ENCODE results near the gene PITX1. TPM values are rescaled to one million over a fixed set of nuclear protein-coding genes. Genes with fewer than 3 reads are reported as not detected.

PITX1 gene
- total and polyA plus RNA-seq, 2 donors (not counting 1 experiment from before 2014, with no cell fraction given) = 0.13 TPM; not detected in 1

- TF ChIP-seq CTCF (IDR thresholded peaks at IDR 0.05) (no peak), EZH2 (IDR thresholded peaks at IDR 0.05; ENCODE audit: borderline replicate concordance, insufficient read depth, low read depth, low read length, poor library complexity, severe bottlenecking) (no peak)
- H3K9me3 ChIP-seq (ENCODE audit: control extremely low read depth in 1 of 3, control insufficient read depth in 2 of 3, insufficient read depth in 1 of 3, low read length in 2 of 3) = no peaks in the 10 kb centered on the region
- no peak overlapping the region for H3K27ac Mint-ChIP-seq
- H3K79me2 ChIP-seq (ENCODE audit: control insufficient read depth, insufficient read depth, low read length) = no peaks in the 10 kb centered on the region
- H3K36me3 ChIP-seq (replicated peaks in 1 of 2; ENCODE audit: control extremely low read depth in 1 of 2, control insufficient read depth in 1 of 2, extremely low read depth in 1 of 2, insufficient read depth in 2 of 2, low read length in 1 of 2) = no peaks in the 10 kb centered on the region
- intact Hi-C loops (cut with micrococcal nuclease) = no loop called here
- DNase-seq = no peak
- ChIA-PET POLR2A (no interaction called here), CTCF (no interaction called here)
- H3K27me3 Mint-ChIP-seq = peaks cover 12% of the 10 kb centered on the region
- 90% methylated on average over 12 of the region's 12 CpGs for WGBS (ENCODE audit: insufficient coverage)
- H2AFZ ChIP-seq (ENCODE audit: insufficient read depth, low read depth, low read length, poor library complexity, severe bottlenecking) = no peak overlapping the region
- H3K27ac ChIP-seq (ENCODE audit: low read length in 2 of 2) = no peak overlapping the region
- peaks cover 0 to 7% (median 0%) of the 10 kb centered on the region in 4 experiments for H3K27me3 ChIP-seq (replicated peaks in 1 of 4; ENCODE audit: control extremely low read depth in 1 of 4, control insufficient read depth in 3 of 4, insufficient read depth in 4 of 4, low read length in 3 of 4)
- H3K4me3 ChIP-seq (ENCODE audit: control extremely low read depth in 1 of 5, extremely low read depth in 1 of 5, insufficient read depth in 1 of 5, low read depth in 2 of 5, low read length in 4 of 5) = no peak overlapping the region
- H3K9ac ChIP-seq (ENCODE audit: low read length) = no peak overlapping the region
- H3K4me2 ChIP-seq (replicated peaks; ENCODE audit: low read depth, low read length, poor library complexity, severe bottlenecking) = no peak overlapping the region
- H3K9me3 Mint-ChIP-seq (ENCODE audit: insufficient read depth) = no peaks in the 10 kb centered on the region
- H4K20me1 ChIP-seq (ENCODE audit: control insufficient read depth, insufficient read depth, low read length, poor library complexity, severe bottlenecking) = no peaks in the 10 kb centered on the region
- H3K4me3 Mint-ChIP-seq = no peak overlapping the region
- H3K4me1 ChIP-seq (ENCODE audit: control insufficient read depth in 2 of 2, insufficient read depth in 2 of 2, low read length in 2 of 2) = no peaks in the 10 kb centered on the region
- ATAC-seq (ENCODE audit: low read depth) = no peak
- H3K4me1 Mint-ChIP-seq = no peaks in the 10 kb centered on the region
These were observed 42.0 kb upstream of the PITX1 start for GRCh38 chr5:135076051-135076491.

- POLR2A ChIA-PET = no interaction called here
- ATAC-seq (ENCODE audit: low read depth) (no peak), DNase-seq (no peak)
- no peak overlapping the region for H3K4me2 ChIP-seq (replicated peaks; ENCODE audit: low read depth, low read length, poor library complexity, severe bottlenecking)
- CTCF ChIA-PET = no interaction called here
- no peaks in the 10 kb centered on the region for H3K9me3 ChIP-seq (ENCODE audit: control extremely low read depth in 1 of 3, control insufficient read depth in 2 of 3, insufficient read depth in 1 of 3, low read length in 2 of 3)
- Mint-ChIP-seq H3K9me3 (ENCODE audit: insufficient read depth) (no peaks in the 10 kb centered on the region), H3K27me3 (peaks cover 8% of the 10 kb centered on the region), H3K27ac (no peak overlapping the region), H3K4me1 (no peaks in the 10 kb centered on the region), H3K4me3 (no peak overlapping the region)
- H3K27ac ChIP-seq (ENCODE audit: low read length in 2 of 2) = no peak overlapping the region
- intact Hi-C loops (cut with micrococcal nuclease) = no loop called here
- H3K27me3 ChIP-seq (replicated peaks in 1 of 4; ENCODE audit: control extremely low read depth in 1 of 4, control insufficient read depth in 3 of 4, insufficient read depth in 4 of 4, low read length in 3 of 4) = peaks cover 0 to 7% (median 0%) of the 10 kb centered on the region in 4 experiments
- no peak overlapping the region for H3K4me3 ChIP-seq (ENCODE audit: control extremely low read depth in 1 of 5, extremely low read depth in 1 of 5, insufficient read depth in 1 of 5, low read depth in 2 of 5, low read length in 4 of 5)
- no peaks in the 10 kb centered on the region for H3K36me3 ChIP-seq (replicated peaks in 1 of 2; ENCODE audit: control extremely low read depth in 1 of 2, control insufficient read depth in 1 of 2, extremely low read depth in 1 of 2, insufficient read depth in 2 of 2, low read length in 1 of 2)
- WGBS (ENCODE audit: insufficient coverage) = 100% methylated on average over 1 of the region's 4 CpGs
- H3K9ac ChIP-seq (ENCODE audit: low read length) = no peak overlapping the region
- H2AFZ ChIP-seq (ENCODE audit: insufficient read depth, low read depth, low read length, poor library complexity, severe bottlenecking) = no peak overlapping the region
- no peaks in the 10 kb centered on the region for H4K20me1 ChIP-seq (ENCODE audit: control insufficient read depth, insufficient read depth, low read length, poor library complexity, severe bottlenecking)
- no peaks in the 10 kb centered on the region for H3K79me2 ChIP-seq (ENCODE audit: control insufficient read depth, insufficient read depth, low read length)
- TF ChIP-seq EZH2 (IDR thresholded peaks at IDR 0.05; ENCODE audit: borderline replicate concordance, insufficient read depth, low read depth, low read length, poor library complexity, severe bottlenecking) (no peak), CTCF (IDR thresholded peaks at IDR 0.05) (no peak)
- H3K4me1 ChIP-seq (ENCODE audit: control insufficient read depth in 2 of 2, insufficient read depth in 2 of 2, low read length in 2 of 2) = no peaks in the 10 kb centered on the region
These were observed 41.6 kb upstream of the PITX1 start for GRCh38 chr5:135075621-135076020.
